A549 (cell line): ENCODE measurements around the gene ETV7. TPM values are rescaled to one million over a fixed set of nuclear protein-coding genes. Genes with fewer than 3 reads are reported as not detected.
A peak's percentile ranks its signal among the peaks of the same experiment; 100 is the strongest.

Experiments
- ATAC-seq, 2 experiments: fragments of 200-7000 bp in 1 of 2; fragments of >200 bp in 1 of 2; cut with Nextera tagmentation in 1 of 2; cut with Tn5 transposase in 1 of 2; 3 replicates each; pipeline versions ENCODE4 v1.8.0 to v1.9.1; 2018 to 2020; ENCODE audit warnings: mild to moderate bottlenecking in 1 of 2, moderate library complexity in 1 of 2
- CTCF ChIA-PET: fragments of 300-600 bp; sonication (Branson Sonifier 250); formaldehyde crosslinking; extraction: SDS; loops from one replicate; lab custom pipeline; 2021; ENCODE audit warnings: antibody characterized with exemption, inconsistent platforms; lab: Yijun Ruan, JAX
- POLR2A ChIA-PET: fragments of 350-600 bp; formaldehyde crosslinking; extraction: SDS; loops from one replicate; lab custom pipeline; 2021; ENCODE audit warnings: antibody characterized with exemption, inconsistent platforms; lab: Yijun Ruan, JAX
- DNase-seq, 2 experiments: peaks; one replicate each; pipeline versions ENCODE4 v3.0.0 to v3.0.0-alpha.2; 2011 to 2016; ENCODE audit warnings: low read depth in 1 of 2, low spot score in 1 of 2
- FAIRE-seq: peaks from 2 replicates; lab custom pipeline; 2011; peaks lifted over from hg19 to GRCh38; lab: Jason Lieb, UNC
- H3K27ac ChIP-seq, 2 experiments: fragments of >200 bp; sonication (Bioruptor Twin); formaldehyde crosslinking; 3 replicates each; pipeline ENCODE4 v1.5.1; 2016 to 2017
- H3K4me1 ChIP-seq: fragments of >200 bp; sonication (Bioruptor Twin); formaldehyde crosslinking; 3 replicates; pipeline ENCODE4 v1.6.1; 2016
- H3K4me2 ChIP-seq: fragments of >200 bp; sonication (Bioruptor Twin); formaldehyde crosslinking; 3 replicates; pipeline ENCODE4 v1.6.1; 2016
- H3K4me3 ChIP-seq: fragments of >200 bp; sonication (Bioruptor Twin); formaldehyde crosslinking; 3 replicates; pipeline ENCODE4 v1.5.1; 2016
- H3K9me3 ChIP-seq: fragments of >200 bp; sonication (Bioruptor Twin); formaldehyde crosslinking; 3 replicates; pipeline ENCODE4 v1.6.1; 2016
- BCL3 ChIP-seq: fragments of >200 bp; sonication (Bioruptor Twin); formaldehyde crosslinking; IDR thresholded peaks from 3 replicates; pipeline ENCODE4 v1.6.1; 2016
- BHLHE40 ChIP-seq: IDR thresholded peaks from 2 replicates; pipeline ENCODE4 v1.6.1; 2012; ENCODE audit warnings: low read depth, low read length, inconsistent platforms
- CBX8 ChIP-seq: fragments of 200-600 bp; sonication (generic); IDR thresholded peaks from 2 replicates; pipeline ENCODE4 v1.6.1; 2016
- EHMT2 ChIP-seq: fragments of 200-600 bp; sonication (generic); IDR thresholded peaks from 2 replicates; pipeline ENCODE4 v1.6.1; 2016; ENCODE audit warnings: antibody characterized with exemption, low read depth, mild to moderate bottlenecking, moderate library complexity
- ELK1 ChIP-seq: fragments of 150-350 bp; IDR thresholded peaks from 2 replicates; pipeline ENCODE4 v1.6.1; 2014; ENCODE audit warnings: low read depth, mild to moderate bottlenecking, low read length
- EP300 ChIP-seq, 2 experiments: fragments of >200 bp; sonication (Bioruptor Twin); formaldehyde crosslinking; IDR thresholded peaks; 2 replicates in 1 of 2; 3 replicates in 1 of 2; pipeline ENCODE4 v1.6.1; 2016 to 2017
- FOSL2 ChIP-seq, 2 experiments: fragments of 450-650 bp in 1 of 2; fragments of >200 bp in 1 of 2; sonication (Bioruptor Twin) in 1 of 2; formaldehyde crosslinking; IDR thresholded peaks; 2 replicates each; pipeline versions ENCODE4 v1.5.0 to v1.6.1; 2016 to 2020; ENCODE audit warnings: mild to moderate bottlenecking in 1 of 2, moderate library complexity in 1 of 2
- GATA3 ChIP-seq: IDR thresholded peaks from 2 replicates; pipeline ENCODE4 v1.6.1; 2012; ENCODE audit warnings: borderline replicate concordance
- HDAC2 ChIP-seq: fragments of 200-600 bp; sonication (generic); IDR thresholded peaks from 2 replicates; pipeline ENCODE4 v1.6.1; 2016
- HMGXB4 ChIP-seq: fragments of 250-450 bp; sonication (Bioruptor Pico); IDR thresholded peaks from 2 replicates; pipeline ENCODE4 v1.5.0; 2021; ENCODE audit warnings: mild to moderate bottlenecking, moderate library complexity, borderline replicate concordance
- HOXB5 ChIP-seq: fragments of 250-450 bp; sonication (Bioruptor Pico); IDR thresholded peaks from 2 replicates; pipeline ENCODE4 v1.5.0; 2020; ENCODE audit warnings: mild to moderate bottlenecking, moderate library complexity
- JUN ChIP-seq, 2 experiments: fragments of >200 bp; sonication (Bioruptor Twin); formaldehyde crosslinking; IDR thresholded peaks; 2 replicates in 1 of 2; 3 replicates in 1 of 2; pipeline ENCODE4 v1.6.1; 2016 to 2017
- JUNB ChIP-seq: fragments of >200 bp; sonication (Bioruptor Twin); formaldehyde crosslinking; IDR thresholded peaks from 2 replicates; pipeline ENCODE4 v1.6.1; 2016
- MAFK ChIP-seq: fragments of 450-650 bp; IDR thresholded peaks from 2 replicates; pipeline ENCODE4 v1.6.1; 2014; ENCODE audit not compliant: partially characterized antibody
- MYC ChIP-seq: IDR thresholded peaks from 2 replicates; pipeline ENCODE4 v1.6.1; 2012; ENCODE audit warnings: mild to moderate bottlenecking, inconsistent platforms, low read length, improper control_type of control experiment, borderline replicate concordance
- PBX3 ChIP-seq: IDR thresholded peaks from 2 replicates; pipeline ENCODE4 v1.6.1; 2012
- REST ChIP-seq: fragments of 200-600 bp; sonication (generic); IDR thresholded peaks from 2 replicates; pipeline ENCODE4 v1.6.1; 2016; ENCODE audit warnings: antibody characterized with exemption, mild to moderate bottlenecking, moderate library complexity
- RFX5 ChIP-seq: fragments of 450-650 bp; IDR thresholded peaks from 2 replicates; pipeline ENCODE4 v1.7.1; 2014; ENCODE audit warnings: antibody characterized with exemption, mild to moderate bottlenecking, moderate library complexity
- SMC3 ChIP-seq: fragments of >200 bp; sonication (Bioruptor Twin); formaldehyde crosslinking; IDR thresholded peaks from 3 replicates; pipeline ENCODE4 v1.6.1; 2018; ENCODE audit warnings: inconsistent platforms
- SREBF2 ChIP-seq: fragments of 450-650 bp; IDR thresholded peaks from 2 replicates; pipeline ENCODE4 v1.6.1; 2014; ENCODE audit warnings: mild to moderate bottlenecking, moderate library complexity
- TFCP2L1 ChIP-seq: fragments of 250-450 bp; sonication (Bioruptor Pico); IDR thresholded peaks from 2 replicates; pipeline ENCODE4 v1.5.0; 2021; ENCODE audit warnings: mild to moderate bottlenecking
- ZFP36 ChIP-seq: fragments of 450-650 bp; IDR thresholded peaks from 2 replicates; pipeline ENCODE4 v1.6.1; 2014; ENCODE audit warnings: borderline replicate concordance; ENCODE audit not compliant: partially characterized antibody
- WGBS: methylation state at CpG from one replicate; pipeline ENCODE4 v1.1.6; 2017; ENCODE audit errors: missing lambda C conversion rate; 5-methylcytosine and 5-hydroxymethylcytosine counted together
- polyA plus RNA-seq, 4 experiments: library from polyadenylated mRNA; depleted of rRNA in 3 of 4; stranded (reverse); fragments of >200 nt; fragmentation: RNase III in 1 of 4; extraction: RNeasy Plus Mini Kit Qiagen cat#74134 plus additional on column Dnase treatment in 1 of 4; gene quantifications; 2 replicates in 3 of 4; 3 replicates in 1 of 4; pipeline ENCODE4 v1.2.3, GENCODE V29; 2011 to 2017

The ETV7 gene
- polyA plus RNA-seq, 2 of the 4 experiments (the other 2 are of a cell fraction), result 0.05 TPM; not detected in 1

- TF ChIP-seq REST (no peak), HMGXB4 (CRISPR knock-in tag) (no peak), BHLHE40 (no peak), FOSL2 (IDR thresholded peaks at IDR 0.05) (no peak), FOSL2 (CRISPR knock-in tag; IDR thresholded peaks at IDR 0.05) (no peak), TFCP2L1 (CRISPR knock-in tag) (no peak), HDAC2 (no peak), ZFP36 (no peak)
- TF ChIP-seq, all 56 proteins: peak for 0
Observed at GRCh38 chr6:36353411-36353915, 34.0 kb downstream of the ETV7 start (continued).

GRCh38 chr6:36352477-36353157 is 34.9 kb downstream of the ETV7 start:
- Histone ChIP-seq H3K27ac (no peak overlapping the region), H3K4me3 (no peak overlapping the region), H3K9me3 (no peaks in the 10 kb centered on the region), H3K4me1 (no peaks in the 10 kb centered on the region), H3K4me2 (no peak overlapping the region)
- ChIA-PET POLR2A (no interaction called here), CTCF (interaction anchor here (0.8 to 5.0 kb wide), 4 partner anchors 8 to 229 kb away, joined by 3 to 26 read pairs (median 3); no protein-coding TSS in a partner anchor)
- TF ChIP-seq CBX8 (peak; percentile 50; the same call in 1 of the 2 replicates), EP300 (IDR thresholded peaks at IDR 0.05) (no peak)
- DNase-seq, result no peak
- WGBS, result 55% methylated on average over 8 of the region's 8 CpGs
- ATAC-seq, result no peak
- FAIRE-seq, result no peak

- no peaks in the 10 kb centered on the region for H3K9me3 ChIP-seq
- H3K4me3 ChIP-seq, result no peak overlapping the region
- H3K4me2 ChIP-seq, result no peak overlapping the region
- no peaks in the 10 kb centered on the region for H3K4me1 ChIP-seq
- no peak for ATAC-seq
- DNase-seq, result no peak
- ChIA-PET POLR2A (no interaction called here), CTCF (interaction anchor here (5.0 to 8.2 kb wide), 2 partner anchors 8 to 10 kb away, joined by 26 to 46 read pairs; no protein-coding TSS in a partner anchor)
- 86% methylated on average over 15 of the region's 15 CpGs for WGBS
- H3K27ac ChIP-seq, result no peak overlapping the region
- FAIRE-seq, result no peak
- TF ChIP-seq RFX5, result no peak
- TF ChIP-seq SREBF2, result no peak
- no peak for TF ChIP-seq HOXB5 (CRISPR knock-in tag)
- no peak for TF ChIP-seq GATA3
- TF ChIP-seq BHLHE40, result no peak
- TF ChIP-seq SMC3, result no peak
- no peak for TF ChIP-seq JUNB
- no peak for TF ChIP-seq BCL3
- TF ChIP-seq JUN (IDR thresholded peaks at IDR 0.05), result no peak
- TF ChIP-seq MYC, result no peak
- no peak for TF ChIP-seq PBX3
- TF ChIP-seq ELK1, result no peak
- no peak for TF ChIP-seq EHMT2
- TF ChIP-seq FOSL2 (IDR thresholded peaks at IDR 0.05), result no peak
- TF ChIP-seq FOSL2 (CRISPR knock-in tag; IDR thresholded peaks at IDR 0.05), result no peak
- no peak for TF ChIP-seq MAFK
- no peak for TF ChIP-seq HDAC2
Observed at GRCh38 chr6:36350681-36351571, 36.5 kb downstream of the ETV7 start.
